ENCODE measurements around the gene ROBO1. TPM values are rescaled to one million over a fixed set of nuclear protein-coding genes. Genes with fewer than 3 reads are reported as not detected.

The ROBO1 gene
- total and polyA plus RNA-seq, 2 of the 8 experiments (the other 6 are each of a cell fraction or from before 2014, with no cell fraction given), result 51.4 to 91.0 TPM

DNA sequence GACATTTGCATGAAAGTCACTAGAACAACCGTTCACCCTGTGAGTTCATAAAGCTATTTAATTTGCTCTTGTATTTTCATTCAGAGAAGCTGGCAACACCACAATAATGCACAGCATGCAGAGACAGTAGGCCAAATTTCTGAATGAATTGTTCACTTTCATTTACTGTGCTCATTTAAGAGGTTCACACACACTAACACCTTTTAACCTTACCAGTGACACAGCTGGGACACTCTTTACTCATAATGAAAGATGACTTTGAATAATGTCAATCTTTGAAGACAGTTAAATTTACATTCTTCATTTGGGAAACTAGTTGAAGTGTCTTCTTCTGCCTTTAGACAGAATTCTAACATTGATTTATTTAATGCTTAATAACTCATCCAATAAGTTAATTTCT is 95.7 kb downstream of the ROBO1 start:
- H4K20me1 ChIP-seq (replicated peaks in 1 of 2; ENCODE audit: control insufficient read depth in 1 of 2, insufficient read depth in 2 of 2, low read length in 2 of 2), result no peaks in the 10 kb centered on the region
- H2AK5ac ChIP-seq (ENCODE audit: low read depth, low read length), result no peak overlapping the region
- no peaks in the 10 kb centered on the region for H3K27me3 ChIP-seq (replicated peaks in 1 of 4; ENCODE audit: control insufficient read depth in 3 of 4, extremely low read depth in 1 of 4, insufficient read depth in 3 of 4, low read length in 3 of 4)
- no peak overlapping the region for H3K14ac ChIP-seq (ENCODE audit: insufficient read length)
- no peak overlapping the region for H2BK120ac ChIP-seq (replicated peaks; ENCODE audit: low read depth, low read length)
- H3K18ac ChIP-seq (ENCODE audit: extremely low read depth, low read length), result no peak overlapping the region
- no peak overlapping the region for H3K4me3 ChIP-seq (ENCODE audit: extremely low read depth in 1 of 4, insufficient read depth in 2 of 4, low read depth in 3 of 4, low read length in 4 of 4)
- no peak overlapping the region for H3K56ac ChIP-seq (replicated peaks; ENCODE audit: insufficient read length, low read depth, low read length)
- H2BK12ac ChIP-seq (ENCODE audit: low read depth, low read length), result no peak overlapping the region
- H3K36me3 ChIP-seq (ENCODE audit: control insufficient read depth in 2 of 4, insufficient read depth in 4 of 4, low read length in 3 of 4), result no peaks in the 10 kb centered on the region
- DNase-seq (ENCODE audit: low read depth in 1 of 2, low spot score in 2 of 2) (no peak), FAIRE-seq (no peak)
- H4K91ac ChIP-seq (replicated peaks; ENCODE audit: insufficient read length, low read length), result no peak overlapping the region
- H2BK5ac ChIP-seq (ENCODE audit: low read depth, low read length), result no peak overlapping the region
- no peaks in the 10 kb centered on the region for H3K79me1 ChIP-seq (ENCODE audit: low read depth, low read length)
- peaks cover 0 to 4% (median 1%) of the 10 kb centered on the region in 4 experiments; a peak in 2 of 7 replicates for H3K4me1 ChIP-seq (replicated peaks in 1 of 4; ENCODE audit: control insufficient read depth in 3 of 4, insufficient read depth in 4 of 4, low read length in 3 of 4)
- ChIA-PET CTCF (ENCODE audit: partially characterized antibody) (no interaction called here), POLR2A (ENCODE audit: partially characterized antibody) (no interaction called here)
- H4K8ac ChIP-seq (ENCODE audit: extremely low read depth, insufficient read depth, low read length), result no peak overlapping the region
- no peaks in the 10 kb centered on the region for H3K23me2 ChIP-seq (ENCODE audit: low read depth, low read length)
- H2BK15ac ChIP-seq (ENCODE audit: low read length), result no peak overlapping the region
- no peak overlapping the region for H3K9ac ChIP-seq (replicated peaks in 1 of 4; ENCODE audit: extremely low read depth in 1 of 4, low read depth in 3 of 4, low read length in 3 of 4)
- H4K5ac ChIP-seq (ENCODE audit: insufficient read length, low read depth, low read length), result no peak overlapping the region
- no peak overlapping the region for H3K23ac ChIP-seq (ENCODE audit: insufficient read length)
- no peak overlapping the region for H2BK20ac ChIP-seq (ENCODE audit: low read length)
- H3K4ac ChIP-seq (replicated peaks; ENCODE audit: insufficient read length, low read depth, low read length), result no peak overlapping the region
- no peak overlapping the region for H3K4me2 ChIP-seq (ENCODE audit: insufficient read depth in 1 of 2, low read depth in 2 of 2, low read length in 2 of 2)
- WGBS, 2 experiments (ENCODE audit: extremely low coverage in 1 of 2, insufficient coverage in 1 of 2, insufficient read length in 1 of 2, insufficient replicate concordance in 2 of 2, low coverage in 1 of 2, low lambda C conversion rate in 2 of 2, missing lambda C conversion rate in 1 of 2), result 76% methylated on average over 1 of the region's 1 CpG; no CpG with 5 or more reads in 1 of the 2 experiments
- H3K9me3 ChIP-seq (ENCODE audit: insufficient read depth in 2 of 2, low read depth in 1 of 2, low read length in 1 of 2), result no peaks in the 10 kb centered on the region
- H2AFZ ChIP-seq (ENCODE audit: low read length), result no peak overlapping the region
- no peak overlapping the region for H3K27ac ChIP-seq (ENCODE audit: low read depth, low read length)
- H3K79me2 ChIP-seq (ENCODE audit: control insufficient read depth in 1 of 2, insufficient read depth in 2 of 2, low read length in 2 of 2), result no peaks in the 10 kb centered on the region
- TF ChIP-seq RAD21 (IDR thresholded peaks at IDR 0.05 in 1 of 2, conservative IDR thresholded peaks at IDR 0.05 in 1 of 2; ENCODE audit: low read depth in 2 of 2, low read length in 2 of 2) (no peak), SP2 (IDR thresholded peaks at IDR 0.05; ENCODE audit: low read length) (no peak), JUND (IDR thresholded peaks at IDR 0.05; ENCODE audit: low read length) (no peak), POU5F1 (IDR thresholded peaks at IDR 0.05; ENCODE audit: low read depth, low read length) (no peak), TBP (IDR thresholded peaks at IDR 0.05; ENCODE audit: low read depth, low read length) (no peak), SIX5 (IDR thresholded peaks at IDR 0.05; ENCODE audit: low read depth, low read length) (no peak), CEBPB (IDR thresholded peaks at IDR 0.05; ENCODE audit: low read depth, low read length) (no peak), POLR2A (IDR thresholded peaks at IDR 0.05; ENCODE audit: control extremely low read depth in 1 of 2, low read depth in 2 of 2, low read length in 2 of 2) (no peak), PHF8 (conservative IDR thresholded peaks at IDR 0.05; ENCODE audit: low read depth, low read length) (no peak), CHD1 (IDR thresholded peaks at IDR 0.05; ENCODE audit: low read depth, low read length) (no peak), GTF2F1 (IDR thresholded peaks at IDR 0.05; ENCODE audit: borderline replicate concordance, low read depth, low read length) (no peak), ASH2L (IDR thresholded peaks at IDR 0.05; ENCODE audit: low read length) (no peak), BACH1 (IDR thresholded peaks at IDR 0.05; ENCODE audit: low read length) (no peak), CBX8 (IDR thresholded peaks at IDR 0.05; ENCODE audit: borderline replicate concordance, low read depth, low read length) (no peak), SAP30 (IDR thresholded peaks at IDR 0.05; ENCODE audit: insufficient read depth, insufficient replicate concordance, low read length) (no peak), SRF (IDR thresholded peaks at IDR 0.05; ENCODE audit: low read depth, low read length) (no peak)
